Head of caudate nucleus (tissue), 42 donors: ENCODE data around the gene ALDH8A1.
A peak's percentile ranks its signal among the peaks of the same experiment; 100 is the strongest.
"Not testable (repeated sequence)": the region's sequence is repeated elsewhere in the genome, so short reads cannot be mapped to it uniquely, and the experiment has no call there.

Experiments used
- DNase-seq, 42 donors: peaks; one replicate each; pipeline versions ENCODE4 v3.0.0 to v3.0.0-alpha.2; 2020 to 2021; ENCODE audit warnings: mixed read lengths in 7 of 42
- intact Hi-C: fragments of 100-400 bp; cut with DNase I; formaldehyde crosslinking; loops from one replicate; pipeline ENCODE4 v1.15.0; 2022

The ALDH8A1 gene

DNA sequence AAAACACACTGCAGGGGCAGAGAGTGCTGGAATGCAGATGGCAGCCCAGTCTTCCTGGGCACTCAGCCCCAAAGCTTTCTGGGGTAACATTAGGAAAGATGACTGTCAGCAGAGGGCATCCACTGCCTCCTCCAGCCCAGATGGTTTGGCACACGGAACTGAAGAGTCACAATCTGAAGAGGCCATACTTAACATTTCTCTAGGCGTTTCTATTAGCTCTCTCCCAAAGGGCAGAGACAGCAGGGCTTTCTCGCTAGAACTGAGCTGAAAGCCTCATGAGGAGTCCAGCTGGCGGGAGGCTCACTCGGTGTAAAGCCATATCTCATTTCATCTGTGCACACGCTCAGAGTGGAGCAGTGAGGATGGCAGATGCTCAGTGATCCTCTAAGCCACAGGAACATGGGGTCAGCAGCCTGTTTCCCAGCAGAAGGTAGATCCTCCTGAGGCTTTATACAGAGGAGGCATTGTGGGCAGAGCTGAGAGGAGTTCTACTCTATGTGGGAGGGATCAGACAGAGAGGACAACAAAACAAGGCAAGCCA, 28.1 kb downstream of the ALDH8A1 start:
- intact Hi-C loops = no loop called here

DNA sequence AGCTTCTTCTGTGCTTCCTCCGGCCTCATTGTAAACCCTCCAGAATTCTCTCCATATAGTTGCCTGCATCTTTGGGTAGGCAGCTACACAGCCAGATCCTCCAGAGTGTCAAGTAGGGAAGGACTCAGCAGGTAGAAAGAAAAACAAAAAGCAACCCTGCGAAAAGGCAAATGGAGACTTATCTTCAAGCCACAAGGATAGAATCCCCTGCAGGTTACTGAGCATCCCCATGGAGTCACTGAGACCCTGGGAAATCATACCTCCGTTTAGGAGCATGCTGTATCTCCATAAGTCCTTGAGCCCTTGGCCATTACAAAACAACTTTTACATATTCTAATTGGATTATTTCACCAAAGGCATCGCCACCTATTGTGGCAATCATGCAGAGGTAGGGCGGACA, 28.6 kb downstream of the ALDH8A1 start:
- DNase-seq = no peak
- intact Hi-C loops = no loop called here

More for the DNA sequence above, 28.1 kb downstream of the ALDH8A1 start:
- no peak for DNase-seq

DNA sequence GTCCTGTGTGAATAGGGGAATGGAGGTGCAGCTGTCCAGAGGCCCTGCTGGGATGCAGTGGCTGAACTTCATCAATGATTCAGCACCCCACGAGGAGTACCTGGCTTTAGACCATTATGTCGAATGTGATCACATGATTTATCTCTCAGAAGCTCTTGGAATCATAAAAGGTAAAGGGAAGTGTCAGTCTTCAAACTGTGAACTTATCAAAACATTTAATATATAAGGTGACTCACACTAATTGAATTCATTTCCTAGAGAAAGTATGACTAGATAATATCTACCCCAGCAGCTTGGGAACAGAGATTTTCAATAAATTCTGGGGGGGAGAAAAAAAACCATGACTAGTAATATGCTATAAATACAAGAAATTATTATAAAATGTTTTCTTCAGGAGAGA, 29.5 kb downstream of the ALDH8A1 start:
- intact Hi-C loops = no loop called here
- no peak for DNase-seq

DNA sequence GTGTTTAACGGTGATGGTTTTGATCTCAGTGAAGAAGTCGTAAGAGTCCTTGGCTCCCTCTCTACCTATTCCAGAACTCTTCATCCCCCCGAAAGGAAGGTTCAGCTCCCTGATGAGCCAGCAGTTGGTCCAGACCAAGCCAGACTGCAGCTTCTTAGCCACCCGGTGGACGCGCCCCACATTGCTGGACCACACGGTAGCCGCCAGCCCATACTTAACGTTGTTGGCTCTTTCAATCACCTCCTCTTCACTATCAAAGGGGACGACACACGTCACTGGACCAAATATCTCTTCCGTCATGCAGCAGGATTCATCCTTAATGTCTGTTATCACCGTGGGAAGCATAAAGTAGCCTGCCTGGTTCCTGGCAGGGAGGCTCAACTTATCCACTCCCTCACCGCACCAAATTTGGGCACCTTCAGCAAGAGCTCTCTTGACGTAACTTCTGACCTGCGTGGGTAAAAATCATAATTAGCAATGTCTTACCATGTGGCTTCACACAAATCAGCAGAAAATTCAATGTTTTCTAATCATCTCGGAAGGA, 31.4 kb downstream of the ALDH8A1 start:
- no peak for DNase-seq
- intact Hi-C loops = no loop called here

DNA sequence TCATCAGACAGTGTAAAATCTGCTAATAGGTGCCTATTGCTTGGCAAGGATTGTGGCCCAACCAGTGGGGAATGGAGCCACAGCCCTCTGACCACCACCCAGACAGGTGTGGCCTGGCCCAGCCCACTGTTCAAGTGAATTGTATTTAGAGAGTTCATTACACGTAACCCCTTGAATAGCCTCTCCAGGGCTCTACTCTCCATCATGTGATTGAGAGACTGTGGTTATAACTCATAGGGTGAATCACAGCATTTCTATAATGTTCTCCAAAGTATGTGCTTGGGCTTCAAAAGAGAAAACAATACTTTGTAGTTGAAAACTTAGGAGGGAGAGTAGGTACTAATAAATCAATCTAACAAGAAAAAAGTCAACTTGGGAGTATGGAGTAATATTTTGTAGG, 38.4 kb downstream of the ALDH8A1 start:
- intact Hi-C loops = no loop called here
- DNase-seq = no peak

DNA sequence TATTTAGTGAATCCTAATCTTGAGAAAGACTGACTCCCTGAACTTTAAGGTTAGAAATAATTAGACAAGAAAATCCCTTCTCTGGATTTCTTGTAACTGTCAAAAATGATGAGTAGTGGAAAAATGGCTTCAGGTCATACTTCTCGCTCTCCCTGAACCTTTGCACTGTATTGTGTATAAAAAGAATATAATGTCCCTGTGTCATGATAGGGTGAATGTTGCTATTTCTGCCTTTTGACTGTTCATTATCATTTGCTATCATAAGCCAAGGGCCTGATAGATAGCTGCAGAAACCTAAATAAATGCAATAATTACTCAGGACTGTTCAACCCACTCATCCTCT, 39.3 kb downstream of the ALDH8A1 start:
- DNase-seq = no peak
- intact Hi-C loops = no loop called here

DNA sequence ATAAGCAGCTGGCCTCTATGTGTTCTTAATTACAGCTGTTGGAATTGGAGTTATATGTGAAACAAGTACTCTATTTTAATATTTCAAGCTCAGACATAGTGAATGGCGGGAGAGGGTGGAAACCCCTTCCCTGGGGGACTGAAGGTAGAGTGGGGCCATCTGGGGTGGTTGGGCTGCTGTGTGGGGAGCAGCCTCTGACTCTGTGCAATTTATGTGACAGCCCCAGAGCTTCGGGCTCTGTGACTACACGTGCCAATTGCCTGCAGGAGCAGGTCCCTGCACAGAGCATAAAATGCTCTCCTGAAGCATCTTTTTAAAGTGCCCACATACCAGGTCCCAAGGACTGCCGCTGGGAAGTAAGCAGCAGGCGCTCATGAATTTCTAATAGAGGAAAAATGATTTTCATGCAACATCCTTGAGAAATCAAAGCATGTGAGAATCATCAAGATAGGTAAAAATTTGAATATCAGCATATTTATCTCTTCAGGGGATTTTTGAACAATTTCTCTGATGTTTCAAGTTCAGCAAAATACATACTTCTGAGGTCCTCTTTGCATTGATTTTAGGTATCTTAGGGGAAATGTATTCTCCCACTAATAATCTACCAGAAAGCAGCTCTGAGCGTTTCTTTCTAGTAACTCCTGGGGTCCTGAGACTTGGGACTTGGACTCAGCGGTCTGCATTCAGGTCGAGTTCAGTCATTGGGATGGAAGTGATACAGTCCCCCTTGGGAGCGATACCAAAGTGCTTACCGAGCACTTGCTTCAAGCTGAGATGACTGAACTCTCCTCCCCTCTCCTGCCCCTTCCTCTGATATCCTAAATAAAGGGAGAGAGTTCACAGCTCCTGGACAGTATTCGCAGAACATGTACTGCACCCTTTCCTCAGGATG, 40.0 kb downstream of the ALDH8A1 start:
- intact Hi-C loops = no loop called here
- DNase-seq = peak in 1 of 42 donors; percentile 8

DNA sequence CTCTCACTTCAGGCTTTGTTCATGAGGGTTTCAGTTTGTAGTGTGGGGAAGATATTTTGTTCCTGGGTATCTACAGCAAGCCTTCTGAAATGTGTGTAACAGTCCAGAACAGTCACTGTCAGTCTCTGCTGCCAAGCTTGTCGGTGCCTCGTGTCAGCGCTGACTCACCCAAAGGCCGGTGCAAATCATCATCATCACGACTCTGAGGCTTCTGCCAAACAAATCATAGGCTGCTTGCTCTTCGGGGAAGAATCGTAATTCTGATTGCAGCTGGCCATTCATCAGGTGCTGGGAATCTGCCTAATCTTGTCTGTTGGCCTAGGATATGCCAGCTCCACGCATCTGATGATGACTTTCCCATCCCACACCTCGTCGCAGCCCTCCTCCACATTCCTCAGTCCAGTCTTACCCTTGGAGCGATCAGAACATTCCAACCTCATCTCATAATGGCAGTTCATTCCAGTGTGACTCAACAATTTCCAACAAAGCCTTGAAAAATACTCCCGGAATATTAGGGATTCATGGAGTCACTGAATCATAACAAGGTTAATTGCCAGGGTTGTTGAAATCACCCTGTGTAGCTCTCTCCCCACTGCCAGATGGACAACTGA, 40.9 kb downstream of the ALDH8A1 start:
- intact Hi-C loops = no loop called here
- peak in 26 of 42 donors; percentile 5 to 75 (median 31) for DNase-seq

DNA sequence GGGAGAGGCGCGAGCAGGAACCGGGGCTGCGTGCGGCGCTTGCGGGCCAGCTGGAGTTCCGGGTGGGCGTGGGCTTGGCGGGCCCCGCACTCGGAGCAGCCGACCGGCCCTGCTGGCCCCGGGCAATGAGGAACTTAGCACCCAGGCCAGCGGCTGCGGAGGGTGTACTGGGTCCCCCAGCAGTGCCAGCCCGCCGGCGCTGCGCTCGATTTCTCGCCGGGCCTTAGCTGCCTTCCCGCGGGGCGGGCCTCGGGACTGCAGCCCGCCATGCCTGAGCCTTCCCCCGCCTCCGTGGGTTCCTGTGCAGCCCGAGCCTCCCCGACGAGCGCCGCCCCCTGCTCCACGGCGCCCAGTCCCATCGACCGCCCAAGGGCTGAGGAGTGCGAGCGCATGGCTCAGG, 45.2 kb downstream of the ALDH8A1 start:
- intact Hi-C loops, DNase-seq: not testable (repeated sequence)

DNA sequence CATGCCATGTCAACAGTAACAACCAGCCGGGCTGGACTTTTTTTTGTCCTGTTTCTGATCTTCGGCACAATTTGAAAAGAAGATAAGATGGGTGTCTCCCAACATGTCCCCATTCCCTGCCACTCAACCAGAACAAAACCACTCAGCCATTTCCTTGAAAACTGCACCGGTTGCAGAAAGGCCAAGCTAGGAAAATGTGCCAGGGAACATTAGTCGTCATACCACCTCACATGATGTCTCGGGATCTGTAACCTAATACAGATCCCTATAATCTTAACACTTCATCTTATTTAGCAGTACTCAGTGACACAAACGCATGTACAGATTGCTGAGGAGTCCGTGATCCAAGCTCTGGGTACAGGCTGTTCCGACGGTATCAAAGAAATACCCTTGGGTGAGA, 46.5 kb downstream of the ALDH8A1 start:
- intact Hi-C loops = no loop called here
- no peak for DNase-seq

DNA sequence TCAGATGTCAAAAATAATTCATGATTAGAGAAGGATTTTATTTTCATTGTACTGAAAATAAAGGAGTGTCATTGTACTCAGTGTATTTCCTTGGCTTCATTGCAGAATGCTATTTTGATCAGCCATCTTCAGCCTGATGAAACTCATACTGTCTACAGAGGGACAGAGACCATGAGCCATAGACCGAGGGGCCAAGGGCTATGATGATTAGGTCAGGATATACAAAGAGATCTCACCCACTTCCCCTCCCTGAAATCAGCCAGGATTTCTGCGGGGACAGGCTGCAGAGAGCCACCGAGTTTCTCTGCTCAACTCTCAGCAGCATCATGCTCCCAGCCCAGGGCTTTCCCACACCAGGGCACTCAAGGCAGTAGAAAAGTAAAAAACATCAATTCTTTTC, 47.0 kb downstream of the ALDH8A1 start:
- intact Hi-C loops = no loop called here
- DNase-seq = peak in 1 of 42 donors; percentile 45

DNA sequence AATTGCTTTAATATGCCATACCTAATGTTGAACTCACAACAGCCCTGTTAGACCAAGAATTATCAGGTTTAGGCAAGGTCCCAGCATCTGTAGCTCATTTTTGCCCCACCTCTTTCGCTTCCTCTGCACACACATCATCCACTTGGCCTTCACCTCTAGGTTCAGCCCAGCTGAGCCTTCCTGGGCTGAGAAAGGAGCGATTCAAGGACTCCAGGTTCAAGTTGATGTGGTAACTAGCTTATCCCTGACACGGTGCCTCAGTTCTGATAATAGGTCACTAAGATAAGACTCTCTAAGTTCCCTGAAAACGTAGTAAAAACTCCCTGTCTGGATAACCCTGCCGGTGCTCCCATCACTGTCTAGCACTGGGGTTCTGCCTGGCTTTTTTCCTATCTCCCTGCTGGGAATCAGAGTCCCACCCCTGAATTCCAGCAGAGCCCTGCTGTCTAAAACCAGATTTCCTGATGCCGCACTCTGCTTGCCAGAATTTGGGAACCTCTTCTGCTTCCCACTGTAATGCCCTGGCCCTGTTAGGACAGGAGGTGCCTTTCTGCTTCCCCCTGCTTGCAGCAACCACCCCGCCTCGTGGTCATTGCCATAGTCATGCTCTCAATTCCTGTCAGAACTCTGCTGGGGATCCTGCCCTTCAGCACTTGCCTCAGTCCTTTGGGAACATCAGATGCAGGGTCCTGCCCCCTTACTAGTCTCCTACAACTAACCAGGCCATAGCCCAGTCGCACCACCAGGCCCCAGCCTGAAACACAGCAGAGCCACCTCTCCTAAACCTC, 47.6 kb downstream of the ALDH8A1 start:
- intact Hi-C loops = no loop called here
- DNase-seq = no peak

DNA sequence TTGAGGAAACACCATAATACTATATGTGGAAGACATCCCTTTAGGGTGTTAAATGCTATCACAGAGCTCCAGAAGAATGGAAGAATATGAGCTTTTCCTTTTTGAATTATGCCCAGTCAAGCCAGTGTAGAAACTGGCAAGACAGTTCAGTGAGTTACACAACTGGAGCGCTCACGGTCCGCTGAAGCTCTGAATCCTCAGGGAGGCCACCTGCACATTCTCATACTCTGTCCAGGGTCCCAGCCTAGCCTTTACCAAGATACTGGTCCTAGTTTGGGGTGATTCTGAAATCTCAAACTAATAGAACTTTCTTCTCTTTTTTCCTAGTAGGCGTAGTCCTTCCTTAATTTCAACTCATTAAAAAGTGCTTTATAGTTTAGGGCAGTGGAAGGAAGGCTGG, 51.3 kb downstream of the ALDH8A1 start:
- intact Hi-C loops = no loop called here
- DNase-seq = no peak

DNA sequence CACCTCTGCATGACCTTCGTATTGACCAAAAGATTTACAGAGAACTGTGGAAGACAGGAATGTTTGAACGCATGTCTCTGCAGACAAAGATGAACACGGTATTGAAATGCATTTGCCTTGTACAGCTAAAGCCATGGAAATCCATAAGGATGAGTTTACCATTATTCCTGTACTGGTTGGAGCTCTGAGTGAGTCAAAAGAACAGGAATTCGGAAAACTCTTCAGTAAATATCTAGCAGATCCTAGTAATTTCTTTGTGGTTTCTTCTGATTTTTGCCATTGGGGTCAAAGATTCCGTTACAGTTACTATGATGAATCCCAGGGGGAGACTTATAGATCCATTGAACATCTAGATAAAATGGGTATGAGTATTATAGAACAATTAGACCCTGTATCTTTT, 51.7 kb downstream of the ALDH8A1 start:
- intact Hi-C loops, DNase-seq: not testable (repeated sequence)

DNA sequence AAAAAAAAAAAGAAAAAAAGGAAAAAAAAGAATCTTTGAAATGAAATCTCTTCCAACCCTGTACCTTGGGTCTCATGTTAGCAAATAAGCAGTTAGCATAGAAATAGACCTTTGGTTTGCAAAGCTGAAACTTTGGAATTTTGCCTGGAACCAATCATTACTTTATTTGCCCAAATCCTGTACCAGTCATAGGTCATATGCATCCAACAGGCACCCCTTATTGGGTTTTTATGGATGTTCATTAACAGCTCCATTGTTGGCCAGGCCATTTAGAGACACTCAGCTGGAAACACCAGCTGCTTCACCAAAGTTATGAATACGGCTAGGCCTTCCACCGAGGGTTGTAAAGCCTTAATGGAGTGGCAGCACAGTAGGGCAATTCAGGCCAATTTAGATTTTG, 53.0 kb downstream of the ALDH8A1 start:
- no peak for DNase-seq
- intact Hi-C loops = no loop called here

DNA sequence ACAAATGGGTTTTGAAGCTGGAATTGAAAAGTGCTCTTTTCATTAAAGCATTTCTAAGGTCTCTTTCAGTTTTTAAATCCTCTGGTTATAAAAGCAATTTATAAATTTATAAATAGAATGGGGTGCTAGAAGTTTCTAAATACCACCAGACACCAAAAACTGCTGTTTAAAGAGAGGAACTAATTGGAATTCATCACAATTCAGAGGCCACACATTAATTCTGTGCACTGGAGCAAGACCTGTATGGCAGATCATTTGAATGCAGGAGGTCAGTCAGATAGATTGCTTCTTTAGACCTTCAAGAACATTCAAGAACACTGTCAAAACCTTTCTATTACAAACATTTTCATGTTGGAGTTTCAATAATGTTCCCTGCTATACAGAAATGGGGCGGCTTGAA, 55.1 kb downstream of the ALDH8A1 start:
- intact Hi-C loops = no loop called here
- DNase-seq = no peak

DNA sequence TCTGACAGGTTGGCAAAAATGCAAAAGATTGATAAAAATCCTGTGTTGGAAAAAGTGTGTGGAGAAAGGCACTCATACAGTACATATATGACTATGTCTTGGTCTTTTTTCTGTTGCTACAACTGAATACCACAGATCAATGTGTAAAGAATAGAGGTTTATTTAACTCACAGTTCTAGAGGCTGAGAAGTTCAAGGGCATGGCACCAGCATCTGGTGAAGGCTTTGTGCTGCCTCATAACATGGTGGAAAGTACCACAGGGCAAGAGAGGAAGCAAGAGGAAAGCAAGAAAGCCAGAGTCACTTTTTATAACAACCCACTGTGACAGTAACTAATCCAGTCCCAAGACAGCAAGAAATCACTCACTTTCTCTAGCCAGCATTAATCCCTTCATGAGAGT, 57.5 kb downstream of the ALDH8A1 start:
- intact Hi-C loops = no loop called here

DNA sequence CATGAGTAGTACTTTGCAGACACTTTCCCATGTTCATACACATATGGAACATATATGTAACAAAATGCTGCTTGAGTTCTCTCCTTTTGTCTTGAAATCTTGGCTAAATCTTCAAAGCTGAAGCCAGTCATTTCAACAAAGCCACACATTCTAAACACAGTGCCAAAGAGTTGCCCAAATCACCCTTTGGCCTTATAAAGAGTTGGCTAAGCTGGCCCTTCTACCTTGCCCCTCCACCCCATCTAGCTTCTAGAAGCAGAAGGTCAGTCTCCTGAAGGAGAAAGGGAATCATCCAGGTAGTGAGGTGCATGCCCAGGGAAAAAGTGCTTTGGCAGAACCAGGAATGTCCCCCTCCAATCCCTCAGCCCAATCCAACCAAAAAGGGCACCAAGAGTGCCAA, 58.3 kb downstream of the ALDH8A1 start:
- no peak for DNase-seq
- intact Hi-C loops = no loop called here

More for the DNA sequence above, 57.5 kb downstream of the ALDH8A1 start:
- no peak for DNase-seq

DNA sequence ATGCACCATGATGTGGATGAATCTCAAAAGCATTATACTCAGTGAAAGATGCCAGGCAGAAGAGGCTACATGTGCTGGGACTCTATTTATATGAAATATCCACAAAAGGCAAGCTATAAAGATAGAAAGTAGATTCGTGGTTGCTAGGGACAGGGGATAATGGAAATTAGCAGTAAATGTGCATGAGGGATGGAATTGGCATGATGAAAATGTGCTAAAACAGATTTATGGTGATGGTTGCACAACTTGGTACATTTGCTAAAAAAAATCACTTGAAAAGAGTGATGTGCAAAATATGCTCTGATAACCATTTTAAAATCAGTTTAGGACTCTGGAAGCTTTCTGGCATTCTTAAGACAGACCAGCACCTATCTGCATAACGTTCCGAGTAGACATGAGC, 61.6 kb downstream of the ALDH8A1 start:
- intact Hi-C loops = loop anchor here (10.0 kb wide), 1 partner anchor 734 kb away; no protein-coding TSS in a partner anchor

More for the DNA sequence above, 61.6 kb downstream of the ALDH8A1 start:
- no peak for DNase-seq
